SIG-M5 (cell line): ENCODE results near the gene CYB561.

Experiments used
- DNase-seq: peaks from one replicate; lab custom pipeline; 2025; lab: John Stamatoyannopoulos, UW

CYB561 gene

DNA sequence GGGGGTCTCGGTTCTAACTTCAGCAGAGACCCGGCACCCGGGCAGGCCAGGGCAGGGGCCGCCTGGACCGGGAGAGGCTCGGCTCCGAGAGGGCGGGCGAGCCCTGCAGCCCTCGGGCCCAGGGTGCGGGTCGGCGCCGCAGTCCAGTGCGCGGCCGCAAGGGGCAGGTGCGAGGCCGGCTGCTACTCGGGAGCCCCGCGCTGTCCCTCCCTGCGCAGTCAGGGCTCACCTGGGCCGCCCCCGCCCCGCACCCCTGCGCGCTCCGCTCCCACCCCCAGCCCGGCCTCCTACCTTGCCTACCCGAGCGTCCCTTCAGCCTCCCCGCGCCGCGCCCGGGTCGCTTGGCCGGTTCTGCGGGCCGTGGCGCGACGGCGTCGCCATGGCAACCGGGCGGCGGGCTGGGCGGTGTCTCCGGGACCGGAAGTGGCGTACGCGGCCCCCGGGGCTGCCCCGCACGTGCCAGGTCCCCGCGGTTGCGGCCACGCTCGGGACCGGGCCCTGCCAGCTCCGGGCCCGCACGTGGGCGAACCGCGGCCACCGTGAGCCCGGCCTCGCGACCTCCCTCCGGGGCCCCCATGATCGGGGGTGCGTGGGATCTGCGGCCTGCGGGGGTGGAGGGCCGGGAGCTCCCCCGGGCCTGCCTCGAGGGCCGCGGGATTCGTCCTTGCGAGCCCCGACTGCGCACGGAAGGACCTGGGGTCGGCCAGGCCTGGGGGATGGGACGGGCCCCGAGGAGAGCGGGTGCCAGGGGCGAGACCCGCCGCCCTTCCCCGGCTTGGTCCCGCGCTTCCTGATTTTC, at the start of gene CYB561:
TSS of gene CYB561 (minus strand) at position 353 of the 799 bp plus-strand sequence. CDS start 8,759 bp downstream, outside the sequence.
- DNase-seq = no peak

DNA sequence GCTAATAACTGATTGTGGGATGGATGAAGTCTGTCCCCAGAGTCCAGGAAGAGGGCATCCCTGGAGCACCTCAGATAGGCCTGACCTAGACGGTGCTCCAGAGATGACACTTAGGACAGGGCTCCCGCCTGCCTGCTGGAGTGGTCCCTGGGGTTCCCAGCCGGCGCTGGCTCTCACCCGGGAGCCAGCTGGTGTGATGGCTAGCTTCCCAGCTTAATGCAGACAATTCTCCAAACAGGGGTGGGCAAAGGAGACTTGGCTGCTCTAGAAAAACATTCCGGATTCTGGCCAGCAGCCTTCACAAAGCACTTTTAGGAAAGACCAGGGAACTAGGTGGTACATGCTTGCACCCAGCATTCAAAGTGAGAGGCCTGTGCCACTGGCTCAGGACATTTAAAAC, 49.4 kb upstream of the CYB561 start:
- DNase-seq = no peak

- no peak for DNase-seq
These were observed 48.3 kb upstream of the CYB561 start for GRCh38 chr17:63494300-63494928.

- no peak for DNase-seq
These were observed 47.3 kb upstream of the CYB561 start for GRCh38 chr17:63493411-63493810.

GRCh38 chr17:63492940-63493339, 46.8 kb upstream of the CYB561 start:
- DNase-seq = no peak

DNA sequence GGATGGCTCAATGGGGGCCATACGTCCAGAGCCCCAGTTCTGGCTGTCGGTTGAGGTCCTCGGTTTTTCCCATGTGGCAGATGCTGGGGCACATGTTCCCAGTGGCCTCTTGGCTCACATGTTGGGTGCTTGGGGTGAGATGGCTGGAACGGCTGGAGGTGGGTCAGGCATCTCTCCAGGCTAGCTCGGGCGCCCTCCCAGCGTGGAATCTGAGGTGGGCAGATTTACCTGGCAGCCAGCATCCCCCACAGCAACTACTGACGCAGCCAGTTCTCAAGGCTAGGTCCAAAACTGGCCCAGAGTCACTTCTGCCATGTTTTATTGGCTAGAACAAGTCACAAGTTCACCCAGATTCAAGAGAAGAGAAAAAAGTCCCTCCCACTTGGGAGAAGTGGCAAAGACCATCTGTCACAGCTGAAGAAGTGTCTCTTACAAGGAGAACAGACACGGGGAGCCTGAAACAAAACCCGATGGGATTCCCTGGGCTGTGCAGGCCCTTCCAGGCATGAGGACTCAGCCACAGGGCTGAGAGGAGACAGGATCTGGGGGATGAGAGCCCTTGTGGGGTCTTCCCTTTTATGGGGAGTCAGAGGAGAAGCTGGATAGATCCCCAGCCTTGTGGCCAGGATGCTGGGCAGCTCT, 46.0 kb upstream of the CYB561 start:
- no peak for DNase-seq

GRCh38 chr17:63491413-63491812, 45.3 kb upstream of the CYB561 start:
- no peak for DNase-seq

- no peak for DNase-seq
These were observed 44.8 kb upstream of the CYB561 start for GRCh38 chr17:63490858-63491400.

DNA sequence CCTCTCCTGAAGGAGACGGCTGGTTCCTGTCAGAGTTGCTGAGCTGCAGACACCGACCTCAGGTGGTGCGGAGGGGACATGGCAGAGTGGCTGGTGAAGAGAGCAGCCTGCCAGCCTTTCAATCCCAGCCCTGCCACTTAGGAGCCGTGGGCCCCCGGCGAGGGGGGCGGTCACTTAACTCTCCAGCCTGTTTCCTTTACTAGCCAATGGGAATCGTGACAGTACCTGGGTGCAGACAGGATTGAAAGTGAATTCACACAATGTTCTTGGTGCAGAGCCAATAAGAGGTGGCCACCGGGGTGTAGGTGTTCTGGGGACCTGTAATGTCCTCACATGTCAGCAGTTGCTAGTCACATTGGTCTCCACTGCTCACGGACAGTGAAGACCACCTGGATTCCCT, 44.2 kb upstream of the CYB561 start:
- no peak for DNase-seq

DNA sequence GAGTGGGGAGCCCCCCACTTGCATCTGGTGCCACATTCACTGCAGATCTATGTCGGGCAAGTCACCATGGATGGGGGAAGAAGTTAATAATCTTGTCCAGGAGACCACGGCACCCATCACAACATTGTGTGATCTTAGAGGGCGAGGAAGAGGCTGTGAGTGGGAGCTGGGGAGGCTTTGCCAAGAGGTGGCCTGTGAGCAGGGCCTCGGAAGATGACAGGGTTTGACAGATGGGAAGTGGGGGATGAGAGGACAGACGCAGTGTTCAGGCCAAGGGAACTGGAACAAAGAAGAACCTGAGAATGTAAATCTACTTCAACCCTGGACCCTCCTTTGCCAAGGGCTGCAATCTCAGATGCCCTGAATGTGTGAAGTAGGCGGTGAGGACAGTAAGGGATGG, 43.2 kb upstream of the CYB561 start:
- DNase-seq = no peak

- no peak for DNase-seq
These were observed 42.7 kb upstream of the CYB561 start for GRCh38 chr17:63488851-63489250.

DNA sequence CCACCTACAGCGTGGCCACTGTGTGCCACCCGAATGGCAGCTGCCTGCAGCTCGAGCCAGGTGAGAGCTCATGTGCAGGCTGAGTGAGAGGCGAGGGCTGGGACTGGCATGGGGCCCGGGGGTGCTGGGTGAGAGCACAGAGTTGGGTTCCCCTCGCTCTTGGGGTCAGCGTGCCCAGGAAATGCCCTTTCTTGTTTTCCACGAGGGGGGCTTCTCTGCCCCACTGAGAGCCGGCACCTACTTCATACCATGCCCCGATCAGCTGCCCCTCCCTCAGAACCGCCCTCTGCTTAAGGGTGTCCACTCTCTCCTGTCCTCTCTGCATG, 40.9 kb upstream of the CYB561 start:
- no peak for DNase-seq

GRCh38 chr17:63486317-63487013, 40.4 kb upstream of the CYB561 start:
- no peak for DNase-seq

DNA sequence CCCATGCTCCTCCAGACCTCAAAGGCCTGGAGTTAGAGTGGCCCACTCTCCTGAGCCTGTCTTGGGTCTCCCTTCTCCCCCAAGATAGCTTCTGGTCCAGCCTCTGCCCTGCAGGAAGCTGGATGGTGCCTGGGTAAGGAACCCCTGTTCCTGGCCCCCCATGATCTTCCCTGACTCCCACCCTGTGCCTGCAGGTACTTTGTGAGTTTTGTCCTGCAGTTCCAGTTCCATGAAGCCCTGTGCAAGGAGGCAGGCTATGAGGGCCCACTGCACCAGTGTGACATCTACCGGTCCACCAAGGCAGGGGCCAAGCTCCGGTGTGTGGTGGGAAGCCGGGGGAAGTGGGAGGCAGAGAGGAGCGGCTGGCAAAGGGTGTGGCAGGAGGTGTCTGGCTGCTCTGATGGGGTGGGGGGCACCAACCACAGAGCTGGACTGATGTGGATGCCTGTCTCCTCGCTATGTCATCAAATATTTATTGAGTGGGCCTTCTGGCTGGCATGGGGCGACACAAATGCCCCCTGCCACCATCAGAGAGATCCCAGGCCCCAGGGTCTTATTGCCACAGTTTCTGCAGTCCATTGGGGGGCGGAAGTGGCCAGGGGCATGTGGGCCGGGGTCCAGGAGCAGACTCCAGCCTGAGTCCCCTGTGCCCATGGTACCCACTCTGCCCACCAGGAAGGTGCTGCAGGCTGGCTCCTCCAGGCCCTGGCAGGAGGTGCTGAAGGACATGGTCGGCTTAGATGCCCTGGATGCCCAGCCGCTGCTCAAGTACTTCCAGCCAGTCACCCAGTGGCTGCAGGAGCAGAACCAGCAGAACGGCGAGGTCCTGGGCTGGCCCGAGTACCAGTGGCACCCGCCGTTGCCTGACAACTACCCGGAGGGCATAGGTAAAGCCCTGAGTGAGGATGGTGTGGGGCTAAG, 37.8 kb upstream of the CYB561 start:
- DNase-seq = no peak

- no peak for DNase-seq
These were observed 36.9 kb upstream of the CYB561 start for GRCh38 chr17:63483038-63483437.

DNA sequence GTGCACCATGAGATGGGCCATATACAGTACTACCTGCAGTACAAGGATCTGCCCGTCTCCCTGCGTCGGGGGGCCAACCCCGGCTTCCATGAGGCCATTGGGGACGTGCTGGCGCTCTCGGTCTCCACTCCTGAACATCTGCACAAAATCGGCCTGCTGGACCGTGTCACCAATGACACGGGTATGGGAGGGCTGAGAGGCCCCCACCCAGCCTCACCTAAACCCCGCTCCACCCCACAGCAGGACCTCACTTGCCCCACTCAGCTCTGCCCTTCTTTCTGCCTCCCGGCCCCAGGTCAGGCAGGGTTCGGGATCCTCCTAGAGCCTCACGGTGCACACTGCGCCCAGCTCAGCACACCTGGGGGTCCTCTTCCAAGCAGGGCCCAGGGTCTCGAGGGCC, 36.4 kb upstream of the CYB561 start:
- no peak for DNase-seq

GRCh38 chr17:63481488-63481870, 35.4 kb upstream of the CYB561 start:
- DNase-seq = no peak

- no peak for DNase-seq
These were observed 34.9 kb upstream of the CYB561 start for GRCh38 chr17:63480826-63481487.

- no peak for DNase-seq
These were observed 34.2 kb upstream of the CYB561 start for GRCh38 chr17:63480192-63480784.

DNA sequence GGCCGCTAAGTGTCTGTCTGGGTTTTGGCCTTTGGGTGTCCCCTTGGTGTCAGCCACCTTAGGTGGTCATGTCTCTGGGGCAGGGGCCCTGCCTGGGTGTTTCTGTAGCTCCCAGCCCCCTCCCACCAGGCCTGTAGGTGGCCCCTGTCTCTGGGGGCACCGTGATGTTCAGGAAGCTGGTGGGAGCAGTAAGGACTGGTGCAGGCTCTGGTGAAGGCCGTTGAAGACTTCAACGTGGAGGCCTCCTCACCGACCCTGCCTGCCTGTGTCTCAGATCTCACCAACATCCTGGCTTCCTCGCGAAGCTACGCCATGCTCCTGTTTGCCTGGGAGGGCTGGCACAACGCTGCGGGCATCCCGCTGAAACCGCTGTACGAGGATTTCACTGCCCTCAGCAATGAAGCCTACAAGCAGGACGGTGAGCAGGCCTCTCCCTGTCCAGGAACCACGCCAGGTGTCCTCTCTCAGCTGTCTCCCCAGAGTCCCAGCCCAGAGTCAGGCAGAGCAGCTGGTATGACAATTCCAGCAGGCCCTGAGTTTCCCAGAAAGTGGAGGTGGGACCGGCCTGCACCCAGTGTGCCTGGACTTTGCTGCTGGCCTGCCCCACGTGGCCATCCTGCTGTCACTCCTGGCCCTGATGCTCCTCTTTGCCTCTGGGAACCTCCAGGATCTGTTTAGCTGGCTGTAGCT, 33.5 kb upstream of the CYB561 start:
- DNase-seq = no peak
